SH-SY5Y (cell line): Measurements from ENCODE around the gene EPM2A.

Experiments
- GATA2 ChIP-seq: IDR thresholded peaks from 2 replicates; pipeline ENCODE4 v1.6.1; 2011; ENCODE audit warnings: mild to moderate bottlenecking, low read depth, low read length
- GATA3 ChIP-seq: IDR thresholded peaks from 2 replicates; pipeline ENCODE4 v1.6.1; 2011; ENCODE audit warnings: low read depth, mild to moderate bottlenecking, low read length, moderate library complexity

Gene EPM2A

DNA sequence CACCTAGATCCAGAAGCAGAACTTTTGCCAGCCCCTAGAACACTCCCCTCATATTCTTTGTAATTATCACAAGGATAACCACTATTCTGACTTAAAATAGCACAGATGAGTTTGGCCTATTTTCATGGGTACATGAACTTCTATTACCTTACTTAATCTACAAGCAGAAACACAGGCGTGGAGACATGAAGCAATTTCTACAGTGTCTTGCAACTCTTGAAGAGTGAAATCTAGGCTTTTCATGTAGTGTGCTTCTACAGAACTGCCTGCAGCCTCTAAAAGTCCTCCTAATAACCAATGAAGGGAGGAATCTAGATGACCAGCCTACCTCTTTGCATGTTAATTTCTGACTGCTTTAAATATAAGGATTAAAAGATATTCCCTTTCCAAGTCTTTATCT lies 82.7 kb downstream of the EPM2A start:
- TF ChIP-seq GATA2 (no peak), GATA3 (no peak)

DNA sequence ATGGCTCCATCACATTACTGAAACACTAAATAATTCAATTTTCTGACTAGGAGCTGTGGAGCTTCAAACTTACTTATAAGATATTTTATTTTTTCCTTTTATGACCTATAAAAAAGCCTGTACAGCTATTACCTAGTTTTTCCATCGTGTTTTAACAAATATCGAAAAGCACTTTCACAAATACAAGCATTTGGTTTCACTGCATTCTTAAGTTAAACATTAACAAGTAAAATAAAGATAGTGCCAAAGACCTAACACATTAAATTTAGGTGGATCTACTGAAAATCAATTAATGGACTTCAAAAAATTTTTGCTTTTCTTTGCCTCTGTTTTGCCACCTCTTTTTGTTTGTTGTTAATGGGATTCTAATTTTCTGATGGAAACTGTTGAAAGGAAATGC lies 83.3 kb downstream of the EPM2A start:
- TF ChIP-seq GATA2 (no peak), GATA3 (no peak)

- TF ChIP-seq GATA3: no peak
- no peak for TF ChIP-seq GATA2
Observed at GRCh38 chr6:145648149-145648548, 87.2 kb downstream of the EPM2A start.

- TF ChIP-seq GATA2: no peak
- TF ChIP-seq GATA3: no peak
Observed at GRCh38 chr6:145647602-145648001, 87.7 kb downstream of the EPM2A start.

- TF ChIP-seq GATA2 (no peak), GATA3 (no peak)
Observed at GRCh38 chr6:145643760-145644159, 91.6 kb downstream of the EPM2A start.

- no peak for TF ChIP-seq GATA3
- TF ChIP-seq GATA2: no peak
Observed at GRCh38 chr6:145633981-145634627, 101.2 kb downstream of the EPM2A start.

GRCh38 chr6:145632971-145633370 lies 102.3 kb downstream of the EPM2A start:
- no peak for TF ChIP-seq GATA2
- no peak for TF ChIP-seq GATA3

DNA sequence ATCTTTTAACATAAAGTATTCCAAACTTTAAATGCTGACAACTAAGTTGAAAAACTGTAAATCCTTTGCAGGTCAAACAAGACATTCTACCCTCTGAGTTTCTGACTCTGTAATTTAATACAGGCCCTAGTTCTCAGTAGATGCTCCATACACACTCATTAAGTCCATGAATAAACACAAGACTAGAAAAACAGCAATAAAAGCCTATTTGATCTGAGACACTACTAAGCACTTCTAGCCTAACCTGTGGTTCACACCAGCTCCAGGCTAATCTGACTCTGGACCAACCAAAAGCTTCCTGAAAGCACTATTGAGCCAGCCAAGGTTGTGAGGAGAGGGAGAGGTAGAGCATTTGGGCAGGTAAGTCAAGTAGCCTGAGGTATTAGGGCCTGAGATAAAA lies 103.9 kb downstream of the EPM2A start:
- TF ChIP-seq GATA3 (no peak), GATA2 (no peak)

DNA sequence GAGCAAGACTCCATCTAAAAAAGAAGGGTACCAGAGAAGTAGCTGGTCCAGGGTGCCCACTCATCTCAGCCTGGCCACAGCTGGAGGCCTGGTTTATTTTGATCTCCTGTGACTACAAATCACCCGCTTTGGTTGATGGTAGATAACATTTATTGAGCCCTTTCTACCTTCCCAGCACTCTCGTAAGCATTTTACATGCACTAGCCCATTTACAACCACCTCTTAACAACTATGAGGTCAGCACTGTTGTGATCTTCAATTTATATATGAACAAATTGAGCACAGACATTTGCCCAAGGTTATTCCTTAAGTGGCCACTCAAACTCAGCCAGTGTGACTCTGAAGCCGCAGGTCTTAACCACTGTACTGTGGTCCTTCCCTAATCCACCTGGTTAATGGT lies 104.7 kb downstream of the EPM2A start:
- no peak for TF ChIP-seq GATA3
- no peak for TF ChIP-seq GATA2

GRCh38 chr6:145629478-145629877 lies 105.8 kb downstream of the EPM2A start:
- TF ChIP-seq GATA2 (no peak), GATA3 (no peak)

DNA sequence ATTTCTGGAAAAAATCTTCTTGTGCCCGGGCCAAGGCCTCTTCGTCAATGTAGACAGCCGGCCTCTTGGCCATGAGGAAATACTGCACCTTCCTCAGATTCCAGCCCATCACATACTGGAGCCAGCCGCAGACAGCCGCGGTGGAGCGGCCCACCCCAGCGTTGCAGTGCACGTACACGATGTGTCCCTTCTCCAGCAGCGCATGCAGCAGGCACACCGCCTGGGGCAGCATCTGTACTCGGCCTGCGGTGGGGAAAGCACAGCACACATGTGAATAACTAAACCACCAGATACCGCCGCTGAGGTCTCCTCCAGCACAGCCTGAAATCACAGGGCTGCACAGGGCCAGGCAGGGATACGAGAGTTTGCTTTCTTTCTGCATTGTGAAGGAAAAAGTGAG lies 107.9 kb downstream of the EPM2A start:
- TF ChIP-seq GATA2 (no peak), GATA3 (no peak)

DNA sequence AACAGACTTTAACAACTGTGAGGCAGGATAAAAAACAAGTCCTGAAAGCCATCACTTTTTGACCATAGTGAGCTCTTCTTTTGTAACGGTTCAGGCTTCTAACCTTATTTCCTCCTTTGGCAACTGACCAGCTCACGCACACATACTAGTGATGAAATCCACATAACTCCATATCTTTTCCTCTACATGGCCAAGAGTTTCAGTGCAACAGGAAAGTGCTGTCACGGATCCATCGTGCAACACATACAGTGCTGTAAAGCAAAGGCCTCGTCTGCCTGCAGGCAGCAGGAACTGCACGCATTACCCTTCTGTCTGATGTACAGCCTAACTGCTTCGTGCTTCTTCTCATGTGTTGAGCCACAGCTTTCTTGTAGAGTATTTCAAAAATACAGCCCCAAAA lies 108.5 kb downstream of the EPM2A start:
- TF ChIP-seq GATA2 (no peak), GATA3 (no peak)

DNA sequence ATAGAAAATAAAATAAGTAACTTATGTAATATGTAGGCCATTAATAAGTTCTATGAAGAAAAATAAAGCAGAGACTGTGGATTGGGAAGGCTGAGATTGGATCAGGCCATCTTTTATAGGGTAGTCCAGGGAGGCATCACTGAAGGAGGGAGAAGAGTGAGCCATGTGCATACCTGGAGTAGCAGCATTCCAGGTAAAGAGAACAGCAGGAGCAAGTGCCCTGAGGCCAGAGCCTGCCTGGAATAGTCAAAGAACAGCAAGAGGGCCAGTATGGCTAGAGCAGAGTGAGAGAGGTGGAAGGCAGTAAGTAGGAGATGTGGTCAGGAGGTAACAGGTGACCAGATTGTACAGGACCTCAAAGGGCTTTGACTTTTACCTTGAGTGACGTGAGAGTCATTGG lies 112.1 kb downstream of the EPM2A start:
- TF ChIP-seq GATA3: no peak
- no peak for TF ChIP-seq GATA2

GRCh38 chr6:145621776-145622175 lies 113.5 kb downstream of the EPM2A start:
- TF ChIP-seq GATA2 (no peak), GATA3 (no peak)

GRCh38 chr6:145620088-145620487 lies 115.2 kb downstream of the EPM2A start:
- TF ChIP-seq GATA3: no peak
- no peak for TF ChIP-seq GATA2

- TF ChIP-seq GATA3: no peak
- TF ChIP-seq GATA2: no peak
Observed at GRCh38 chr6:145609521-145609920, 125.8 kb downstream of the EPM2A start.
